K562 (cell line): ENCODE data around the gene SEMA3C.

Source experiments
- ATF1 ChIP-seq, 2 experiments: fragments of 450-650 bp in 1 of 2; IDR thresholded peaks; 2 replicates each; pipeline ENCODE4 v1.6.1; 2016; ENCODE audit warnings: missing compliant biosample characterization in 1 of 2, missing genetic modification characterization in 1 of 2
- CREB1 ChIP-seq, 2 experiments: sonication (generic) in 1 of 2; formaldehyde crosslinking in 1 of 2; IDR thresholded peaks; 2 replicates each; pipeline versions ENCODE4 v1.6.1 to v1.8.0; 2012 to 2022; ENCODE audit warnings: inconsistent platforms in 1 of 2, mild to moderate bottlenecking in 1 of 2, missing genetic modification reagents in 1 of 2, moderate library complexity in 1 of 2
- ERF ChIP-seq: fragments of 450-650 bp; formaldehyde crosslinking; IDR thresholded peaks from 2 replicates; pipeline ENCODE4 v1.4.0; 2020; ENCODE audit warnings: mild to moderate bottlenecking, mixed read lengths
- EZH2 ChIP-seq: IDR thresholded peaks from 2 replicates; pipeline ENCODE4 v1.6.1; 2012; ENCODE audit warnings: low read depth, mild to moderate bottlenecking, inconsistent platforms, low read length, borderline replicate concordance
- FOXK1 ChIP-seq: sonication (generic); formaldehyde crosslinking; IDR thresholded peaks from 2 replicates; pipeline ENCODE4 v1.8.0; 2022; ENCODE audit warnings: missing genetic modification reagents, mild to moderate bottlenecking, borderline replicate concordance
- GATA2 ChIP-seq: sonication (generic); formaldehyde crosslinking; IDR thresholded peaks from 2 replicates; pipeline ENCODE4 v1.4.0; 2020; ENCODE audit warnings: mild to moderate bottlenecking, missing genetic modification reagents
- GTF2A2 ChIP-seq: IDR thresholded peaks from 2 replicates; pipeline ENCODE4 v1.6.1; 2016; ENCODE audit warnings: mild to moderate bottlenecking, missing genetic modification characterization, missing compliant biosample characterization
- POLR2A ChIP-seq: fragments of 450-650 bp; conservative IDR thresholded peaks from 2 replicates; pipeline ENCODE4 v1.6.1; 2016
- TCF7L2 ChIP-seq: fragments of 150-350 bp; IDR thresholded peaks from 2 replicates; pipeline ENCODE4 v1.6.1; 2016; ENCODE audit warnings: low read depth, mild to moderate bottlenecking, low read length, moderate library complexity
- U2AF1 ChIP-seq: fragments of 200-400 bp; formaldehyde crosslinking; optimal IDR thresholded peaks from 2 replicates; pipeline ENCODE3; 2017; ENCODE audit warnings: mild to moderate bottlenecking, low read depth, low read length, moderate library complexity
- TF ChIP-seq, protein P1 (sequence below), 3 experiments: IDR thresholded peaks in 2 of 3; conservative IDR thresholded peaks in 1 of 3; 2 replicates each; pipeline ENCODE4 v1.5.1; 2011 to 2012; ENCODE audit warnings: low read length in 3 of 3, mild to moderate bottlenecking in 3 of 3, control low read depth in 2 of 3, improper control_type of control experiment in 1 of 3, inconsistent platforms in 1 of 3, low read depth in 1 of 3, mixed read lengths in 1 of 3, moderate library complexity in 1 of 3; ENCODE audit not compliant: insufficient read depth in 2 of 3
- TF ChIP-seq, protein P2 (sequence below): fragments of 200-800 bp; sonication (Bioruptor generic); IDR thresholded peaks from 2 replicates; pipeline ENCODE4 v1.6.1; 2017; ENCODE audit warnings: missing genetic modification characterization, missing compliant biosample characterization
- TF ChIP-seq, protein P3 (sequence below): sonication (generic); formaldehyde crosslinking; IDR thresholded peaks from 2 replicates; pipeline ENCODE4 v1.9.0; 2022; ENCODE audit warnings: mild to moderate bottlenecking, missing genetic modification reagents

DNA sequence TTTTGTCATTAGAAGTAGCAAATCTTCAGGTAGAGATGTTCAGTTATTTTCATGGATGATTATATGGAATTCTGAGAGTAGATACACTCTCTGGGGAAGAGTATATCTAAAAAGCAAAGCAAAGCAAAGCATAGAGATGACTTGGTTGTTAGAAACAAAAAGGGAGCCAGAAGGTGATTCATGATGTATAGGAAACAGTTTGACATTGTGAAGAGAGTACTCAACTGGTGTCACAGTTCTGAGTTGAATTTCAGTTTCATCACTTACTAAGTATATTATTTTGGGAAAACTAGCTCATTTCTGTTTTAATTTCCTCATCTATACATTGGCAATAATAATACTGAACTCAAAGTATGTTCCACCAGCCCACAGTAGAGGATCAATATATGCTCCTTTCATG, 86.8 kb downstream of the SEMA3C start:
- TF ChIP-seq FOXK1 (CRISPR knock-in tag) (no peak), ERF (no peak), GATA2 (CRISPR knock-in tag) (no peak), POLR2A (no peak), U2AF1 (no peak), ATF1 (CRISPR knock-in tag; IDR thresholded peaks at IDR 0.05) (no peak), ATF1 (tag; IDR thresholded peaks at IDR 0.05) (no peak), EZH2 (no peak), CREB1 (IDR thresholded peaks at IDR 0.05) (no peak), CREB1 (CRISPR knock-in tag; IDR thresholded peaks at IDR 0.05) (no peak), GTF2A2 (no peak), TCF7L2 (no peak)
- TF ChIP-seq, protein P1, sequence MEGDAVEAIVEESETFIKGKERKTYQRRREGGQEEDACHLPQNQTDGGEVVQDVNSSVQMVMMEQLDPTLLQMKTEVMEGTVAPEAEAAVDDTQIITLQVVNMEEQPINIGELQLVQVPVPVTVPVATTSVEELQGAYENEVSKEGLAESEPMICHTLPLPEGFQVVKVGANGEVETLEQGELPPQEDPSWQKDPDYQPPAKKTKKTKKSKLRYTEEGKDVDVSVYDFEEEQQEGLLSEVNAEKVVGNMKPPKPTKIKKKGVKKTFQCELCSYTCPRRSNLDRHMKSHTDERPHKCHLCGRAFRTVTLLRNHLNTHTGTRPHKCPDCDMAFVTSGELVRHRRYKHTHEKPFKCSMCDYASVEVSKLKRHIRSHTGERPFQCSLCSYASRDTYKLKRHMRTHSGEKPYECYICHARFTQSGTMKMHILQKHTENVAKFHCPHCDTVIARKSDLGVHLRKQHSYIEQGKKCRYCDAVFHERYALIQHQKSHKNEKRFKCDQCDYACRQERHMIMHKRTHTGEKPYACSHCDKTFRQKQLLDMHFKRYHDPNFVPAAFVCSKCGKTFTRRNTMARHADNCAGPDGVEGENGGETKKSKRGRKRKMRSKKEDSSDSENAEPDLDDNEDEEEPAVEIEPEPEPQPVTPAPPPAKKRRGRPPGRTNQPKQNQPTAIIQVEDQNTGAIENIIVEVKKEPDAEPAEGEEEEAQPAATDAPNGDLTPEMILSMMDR (IDR thresholded peaks at IDR 0.05 in 2 of 3, conservative IDR thresholded peaks at IDR 0.05 in 1 of 3; ENCODE audit: insufficient read depth in 2 of 3, low read depth in 1 of 3, low read length in 3 of 3), result no peak
- TF ChIP-seq, protein P2, sequence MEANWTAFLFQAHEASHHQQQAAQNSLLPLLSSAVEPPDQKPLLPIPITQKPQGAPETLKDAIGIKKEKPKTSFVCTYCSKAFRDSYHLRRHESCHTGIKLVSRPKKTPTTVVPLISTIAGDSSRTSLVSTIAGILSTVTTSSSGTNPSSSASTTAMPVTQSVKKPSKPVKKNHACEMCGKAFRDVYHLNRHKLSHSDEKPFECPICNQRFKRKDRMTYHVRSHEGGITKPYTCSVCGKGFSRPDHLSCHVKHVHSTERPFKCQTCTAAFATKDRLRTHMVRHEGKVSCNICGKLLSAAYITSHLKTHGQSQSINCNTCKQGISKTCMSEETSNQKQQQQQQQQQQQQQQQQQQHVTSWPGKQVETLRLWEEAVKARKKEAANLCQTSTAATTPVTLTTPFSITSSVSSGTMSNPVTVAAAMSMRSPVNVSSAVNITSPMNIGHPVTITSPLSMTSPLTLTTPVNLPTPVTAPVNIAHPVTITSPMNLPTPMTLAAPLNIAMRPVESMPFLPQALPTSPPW (CRISPR knock-in tag), result no peak
- TF ChIP-seq, protein P3, sequence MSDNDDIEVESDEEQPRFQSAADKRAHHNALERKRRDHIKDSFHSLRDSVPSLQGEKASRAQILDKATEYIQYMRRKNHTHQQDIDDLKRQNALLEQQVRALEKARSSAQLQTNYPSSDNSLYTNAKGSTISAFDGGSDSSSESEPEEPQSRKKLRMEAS, result no peak
